Smooth muscle cell (in vitro differentiated cells): ENCODE data around the gene RFX4. TPM values are rescaled to one million over a fixed set of nuclear protein-coding genes. Genes with fewer than 3 reads are reported as not detected.

Experiments used
- DNase-seq: peaks from one replicate; lab custom pipeline; 2025; ENCODE audit not compliant: unreplicated experiment; lab: John Stamatoyannopoulos, UW
- H2AFZ ChIP-seq: fragments of 200-600 bp; sonication (generic); 2 replicates; pipeline ENCODE4 v1.6.0; 2016; ENCODE audit warnings: antibody characterized with exemption, low read depth, mild to moderate bottlenecking
- H3F3A ChIP-seq: fragments of 200-600 bp; sonication (generic); 2 replicates; pipeline ENCODE4 v1.6.0; 2017; ENCODE audit warnings: antibody characterized with exemption, low read depth
- H3K27ac ChIP-seq: fragments of 200-600 bp; sonication (generic); 2 replicates; pipeline ENCODE4 v1.5.1; 2016; ENCODE audit warnings: low read depth, mild to moderate bottlenecking
- H3K27me3 ChIP-seq: fragments of 200-600 bp; sonication (generic); 2 replicates; pipeline ENCODE4 v1.6.1; 2016; ENCODE audit warnings: low read depth, mild to moderate bottlenecking
- H3K36me3 ChIP-seq: fragments of 200-600 bp; sonication (generic); 2 replicates; pipeline ENCODE4 v1.5.1; 2016; ENCODE audit warnings: low read depth
- H3K4me1 ChIP-seq: fragments of 200-600 bp; sonication (generic); 2 replicates; pipeline ENCODE4 v1.5.1; 2016; ENCODE audit warnings: low read depth
- H3K4me2 ChIP-seq: fragments of 200-600 bp; sonication (generic); 2 replicates; pipeline ENCODE4 v1.6.0; 2016; ENCODE audit warnings: mild to moderate bottlenecking
- H3K4me3 ChIP-seq: fragments of 200-600 bp; sonication (generic); 2 replicates; pipeline ENCODE4 v1.5.1; 2016; ENCODE audit warnings: mild to moderate bottlenecking
- H3K79me2 ChIP-seq: fragments of 200-600 bp; sonication (generic); 2 replicates; pipeline ENCODE4 v1.6.0; 2016; ENCODE audit warnings: low read depth, mild to moderate bottlenecking
- H3K9ac ChIP-seq: fragments of 200-600 bp; sonication (generic); 2 replicates; pipeline ENCODE4 v1.6.0; 2016; ENCODE audit warnings: low read depth
- H3K9me3 ChIP-seq: fragments of 200-600 bp; sonication (generic); replicated peaks from 2 replicates; pipeline ENCODE4 v1.5.1; 2016; ENCODE audit warnings: low read depth
- H4K20me1 ChIP-seq: fragments of 200-600 bp; sonication (generic); 2 replicates; pipeline ENCODE4 v1.6.0; 2016; ENCODE audit warnings: low read depth
- WGBS: methylation state at CpG from one replicate; pipeline ENCODE4 v1.1.7; 2016; ENCODE audit warnings: low lambda C conversion rate; 5-methylcytosine and 5-hydroxymethylcytosine counted together
- polyA plus RNA-seq: library from polyadenylated mRNA; unstranded; fragments of >200 nt; fragmentation: Nextera tagmentation; extraction: Ambion mirVana; gene quantifications from 2 replicates; pipeline ENCODE4 v1.2.1, GENCODE V29; 2016
- total RNA-seq: library from RNA; depleted of rRNA; stranded (reverse); fragments of >200 nt; gene quantifications from 2 replicates; pipeline ENCODE4 v1.2.3, GENCODE V29; 2014
- TF ChIP-seq, protein P1 (sequence below): fragments of 200-600 bp; sonication (generic); IDR thresholded peaks from 2 replicates; pipeline ENCODE4 v1.5.1; 2017; ENCODE audit warnings: borderline replicate concordance, mild to moderate bottlenecking, antibody characterized with exemption; ENCODE audit not compliant: insufficient read depth, poor library complexity, severe bottlenecking

RFX4 gene
- total and polyA plus RNA-seq, 2 experiments from 2014 or later, result not detected

DNA sequence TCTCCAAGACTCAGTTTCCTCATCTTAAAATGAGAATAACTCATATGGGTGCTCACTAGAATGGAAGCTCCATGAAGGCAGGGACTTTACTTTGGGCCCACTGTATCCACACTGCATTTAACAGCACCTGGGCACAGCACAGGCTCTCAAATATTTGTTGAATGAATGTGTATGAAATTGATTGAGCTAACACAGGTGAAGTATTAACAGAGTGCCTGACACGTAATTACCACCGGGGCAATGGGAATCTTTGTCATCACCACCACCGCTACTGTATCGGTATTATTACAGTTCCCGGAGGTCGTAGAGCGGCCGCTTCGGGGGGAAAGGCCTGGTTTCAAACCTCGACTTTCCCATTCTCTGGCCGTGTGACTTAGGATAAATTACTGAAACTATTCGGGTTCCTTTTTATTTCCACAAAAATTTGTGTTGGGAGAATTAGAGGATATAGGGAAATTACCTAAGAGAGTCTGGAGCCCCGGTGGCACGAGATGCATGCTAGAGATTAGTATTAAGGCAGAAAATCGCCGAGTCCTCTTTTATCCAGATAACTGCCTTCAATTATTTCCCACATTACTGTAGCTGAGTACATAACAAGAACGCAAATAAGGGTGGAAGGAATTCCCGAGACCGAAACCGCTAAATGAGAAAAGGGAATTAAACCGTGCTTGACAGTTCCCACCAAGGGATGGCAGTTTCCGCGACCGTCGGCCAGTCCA is 190.6 kb downstream of the RFX4 start:
- Histone ChIP-seq H3K9ac (peak overlapping the region; percentile 96), H3F3A (no peaks in the 10 kb centered on the region), H3K36me3 (no peaks in the 10 kb centered on the region), H3K27me3 (no peaks in the 10 kb centered on the region), H3K9me3 (no peaks in the 10 kb centered on the region), H3K27ac (peak overlapping the region; percentile 99), H3K4me1 (peaks cover 23% of the 10 kb centered on the region), H3K4me2 (peak overlapping the region; percentile 90), H2AFZ (peak overlapping the region; percentile 92), H3K4me3 (peak overlapping the region; percentile 75), H3K79me2 (peaks cover 29% of the 10 kb centered on the region), H4K20me1 (peaks cover 17% of the 10 kb centered on the region)
- no peak for DNase-seq
- 46% methylated on average over 25 of the region's 25 CpGs for WGBS
- TF ChIP-seq, protein P1, sequence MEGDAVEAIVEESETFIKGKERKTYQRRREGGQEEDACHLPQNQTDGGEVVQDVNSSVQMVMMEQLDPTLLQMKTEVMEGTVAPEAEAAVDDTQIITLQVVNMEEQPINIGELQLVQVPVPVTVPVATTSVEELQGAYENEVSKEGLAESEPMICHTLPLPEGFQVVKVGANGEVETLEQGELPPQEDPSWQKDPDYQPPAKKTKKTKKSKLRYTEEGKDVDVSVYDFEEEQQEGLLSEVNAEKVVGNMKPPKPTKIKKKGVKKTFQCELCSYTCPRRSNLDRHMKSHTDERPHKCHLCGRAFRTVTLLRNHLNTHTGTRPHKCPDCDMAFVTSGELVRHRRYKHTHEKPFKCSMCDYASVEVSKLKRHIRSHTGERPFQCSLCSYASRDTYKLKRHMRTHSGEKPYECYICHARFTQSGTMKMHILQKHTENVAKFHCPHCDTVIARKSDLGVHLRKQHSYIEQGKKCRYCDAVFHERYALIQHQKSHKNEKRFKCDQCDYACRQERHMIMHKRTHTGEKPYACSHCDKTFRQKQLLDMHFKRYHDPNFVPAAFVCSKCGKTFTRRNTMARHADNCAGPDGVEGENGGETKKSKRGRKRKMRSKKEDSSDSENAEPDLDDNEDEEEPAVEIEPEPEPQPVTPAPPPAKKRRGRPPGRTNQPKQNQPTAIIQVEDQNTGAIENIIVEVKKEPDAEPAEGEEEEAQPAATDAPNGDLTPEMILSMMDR, result no peak

DNA sequence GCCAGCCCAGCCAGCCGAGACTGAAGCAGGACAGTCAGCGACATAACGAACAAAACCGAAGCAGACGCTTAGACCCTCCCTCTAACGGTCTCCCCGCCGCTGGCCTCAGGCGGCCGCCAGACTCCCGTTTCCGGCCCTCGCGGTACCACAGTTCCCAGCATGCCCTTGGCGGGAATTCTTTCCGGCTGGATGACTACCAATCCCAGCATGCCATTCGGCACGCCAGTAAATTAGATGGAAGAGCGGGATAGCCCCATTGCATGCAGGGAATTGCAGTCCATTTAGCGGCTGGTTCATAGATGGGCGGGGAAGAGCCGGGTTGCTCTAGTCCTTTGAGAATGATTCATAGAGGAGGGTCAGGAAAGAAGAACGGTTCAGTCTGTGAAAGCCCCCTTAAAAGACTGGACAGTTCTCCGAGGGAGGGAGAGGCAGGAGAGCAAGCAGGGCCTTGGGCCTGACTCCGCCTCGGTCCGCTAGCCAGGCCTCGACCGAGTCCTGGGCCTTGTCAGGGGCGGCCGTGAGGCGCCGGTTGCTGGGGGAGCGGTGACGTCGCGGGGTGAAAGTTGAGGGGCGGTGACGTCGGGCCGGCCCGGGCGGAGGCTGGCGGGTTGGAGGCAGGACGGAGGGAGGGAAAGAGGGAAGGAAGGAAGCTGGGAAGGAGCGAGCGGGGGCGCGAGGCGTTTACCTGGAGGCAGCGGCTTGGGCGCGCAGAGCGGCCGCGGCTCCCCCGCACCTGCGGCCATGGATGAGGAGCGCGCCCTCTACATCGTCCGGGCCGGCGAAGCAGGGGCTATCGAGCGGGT is 191.4 kb downstream of the RFX4 start, which contains the start of gene RIC8B:
Gene RIC8B (plus strand): TSS at position 678 of the 803 bp plus-strand sequence. CDS start 64 bp downstream, at position 742.
- Histone ChIP-seq H3K4me2 (peak within 1 kb of the TSS; percentile 99), H3K9ac (peak within 1 kb of the TSS; percentile 96), H3K4me1 (peaks cover 16% of the 10 kb centered on the region), H3K9me3 (no peaks in the 10 kb centered on the region), H3F3A (no peaks in the 10 kb centered on the region), H4K20me1 (peaks cover 24% of the 10 kb centered on the region), H3K79me2 (peaks cover 30% of the 10 kb centered on the region), H2AFZ (peak within 1 kb of the TSS; percentile 92), H3K36me3 (no peaks in the 10 kb centered on the region), H3K27ac (peak within 1 kb of the TSS; percentile 99), H3K4me3 (peak within 1 kb of the TSS; percentile 75), H3K27me3 (no peaks in the 10 kb centered on the region)
- WGBS, result 1% methylated on average over 61 of the region's 66 CpGs
- TF ChIP-seq, protein P1, result no peak
- DNase-seq, result peak; percentile 94

DNA sequence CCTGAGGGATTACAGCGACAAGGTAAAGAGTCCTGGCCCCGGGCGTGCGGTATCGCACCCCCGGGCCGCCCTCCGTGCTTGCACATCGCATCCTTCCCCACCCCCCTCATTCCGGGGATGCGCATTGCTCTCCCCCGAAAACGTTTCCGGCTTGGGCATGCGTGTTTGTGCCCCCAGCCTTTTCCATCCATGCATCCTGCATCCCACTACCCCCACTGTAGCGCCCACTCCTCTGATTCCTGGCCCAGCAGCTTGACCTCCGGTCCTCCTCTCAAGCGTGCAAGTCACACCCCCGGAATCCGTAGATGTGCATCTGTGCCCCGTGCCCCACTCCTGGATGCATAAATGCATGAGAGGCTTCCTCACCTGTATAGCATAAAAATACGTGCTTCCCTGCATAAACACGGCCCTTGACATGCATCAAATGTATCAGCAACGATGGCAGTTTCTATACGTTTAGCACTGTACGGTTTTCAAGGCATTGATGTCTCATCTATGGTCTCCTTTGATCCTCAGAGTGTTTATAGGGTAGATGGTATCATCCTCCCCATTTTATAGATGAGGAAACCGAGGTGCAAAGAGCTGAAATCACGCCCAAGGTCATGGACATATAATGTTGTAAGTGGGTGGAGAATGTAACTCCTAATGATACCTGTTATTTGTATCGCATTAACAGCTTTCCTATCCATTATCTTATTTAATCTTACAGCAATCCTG is 192.2 kb downstream of the RFX4 start:
- TF ChIP-seq, protein P1, result no peak
- H3K27ac ChIP-seq, result peak overlapping the region; percentile 99
- no peaks in the 10 kb centered on the region for H3K27me3 ChIP-seq
- no peaks in the 10 kb centered on the region for H3F3A ChIP-seq
- H3K9ac ChIP-seq, result peak overlapping the region; percentile 96
- WGBS, result 9% methylated on average over 21 of the region's 29 CpGs
- H2AFZ ChIP-seq, result peak overlapping the region; percentile 68
- H3K36me3 ChIP-seq, result no peaks in the 10 kb centered on the region
- H3K4me2 ChIP-seq, result peak overlapping the region; percentile 99
- peaks cover 8% of the 10 kb centered on the region for H3K4me1 ChIP-seq
- H4K20me1 ChIP-seq, result peaks cover 31% of the 10 kb centered on the region
- peak overlapping the region; percentile 75 for H3K4me3 ChIP-seq
- H3K79me2 ChIP-seq, result peaks cover 37% of the 10 kb centered on the region
- no peaks in the 10 kb centered on the region for H3K9me3 ChIP-seq
- DNase-seq, result no peak
